Colonic mucosa (tissue), 4 donors: ENCODE data around the gene S100A1. TPM values are rescaled to one million over a fixed set of nuclear protein-coding genes. Genes with fewer than 3 reads are reported as not detected.

Source experiments
- DNase-seq: peaks from one replicate; pipeline ENCODE4 v3.0.0-alpha.2; 2020
- H3K27ac ChIP-seq: fragments of 200-600 bp; one replicate; pipeline ENCODE4 v1.8.0; 2021
- H3K27me3 ChIP-seq: fragments of 200-600 bp; one replicate; pipeline ENCODE4 v1.8.0; 2021
- H3K36me3 ChIP-seq: fragments of 200-600 bp; one replicate; pipeline ENCODE4 v1.8.0; 2021
- H3K4me1 ChIP-seq: fragments of 200-600 bp; one replicate; pipeline ENCODE4 v1.8.0; 2021; ENCODE audit warnings: mild to moderate bottlenecking
- H3K4me3 ChIP-seq: fragments of 200-600 bp; one replicate; pipeline ENCODE4 v1.8.0; 2021
- H3K9ac ChIP-seq, 2 donors: one replicate each; pipeline ENCODE4 v1.7.0; 2013; ENCODE audit warnings: control low read depth in 2 of 2, low read depth in 2 of 2, low read length in 2 of 2
- H3K9me3 ChIP-seq: fragments of 200-600 bp; one replicate; pipeline ENCODE4 v1.8.0; 2021
- intact Hi-C: fragments of 100-400 bp; cut with DNase I; formaldehyde crosslinking; loops from one replicate; pipeline ENCODE4 v1.14.1; 2022
- total RNA-seq, 2 donors: library from RNA; stranded (reverse); fragmentation: NEBNext Ultra II Directional in 1 of 2; extraction: Animal tissue kit (Norgen Biotek cat#: 25700) in 1 of 2; gene quantifications; one replicate each; pipeline ENCODE4 v1.2.1, GENCODE V29; 2021
- TF ChIP-seq, protein P1 (sequence below): fragments of 200-600 bp; IDR thresholded peaks from one replicate; pipeline ENCODE4 v1.8.0; 2022; ENCODE audit warnings: antibody characterized with exemption, mild to moderate bottlenecking
- donor health status: healthy.
- donor health status: DM: no; HTN: no; CAD: no.
- donor health status: DM: no; HTN: no; CAD: no.

Gene S100A1
- total RNA-seq, 2 donors from 2014 or later, result 0.69 to 1.5 TPM

- no peaks in the 10 kb centered on the region for H3K9me3 ChIP-seq
- DNase-seq, result no peak
- H3K4me1 ChIP-seq, result no peaks in the 10 kb centered on the region
- no peak overlapping the region for H3K9ac ChIP-seq
- TF ChIP-seq, protein P1, sequence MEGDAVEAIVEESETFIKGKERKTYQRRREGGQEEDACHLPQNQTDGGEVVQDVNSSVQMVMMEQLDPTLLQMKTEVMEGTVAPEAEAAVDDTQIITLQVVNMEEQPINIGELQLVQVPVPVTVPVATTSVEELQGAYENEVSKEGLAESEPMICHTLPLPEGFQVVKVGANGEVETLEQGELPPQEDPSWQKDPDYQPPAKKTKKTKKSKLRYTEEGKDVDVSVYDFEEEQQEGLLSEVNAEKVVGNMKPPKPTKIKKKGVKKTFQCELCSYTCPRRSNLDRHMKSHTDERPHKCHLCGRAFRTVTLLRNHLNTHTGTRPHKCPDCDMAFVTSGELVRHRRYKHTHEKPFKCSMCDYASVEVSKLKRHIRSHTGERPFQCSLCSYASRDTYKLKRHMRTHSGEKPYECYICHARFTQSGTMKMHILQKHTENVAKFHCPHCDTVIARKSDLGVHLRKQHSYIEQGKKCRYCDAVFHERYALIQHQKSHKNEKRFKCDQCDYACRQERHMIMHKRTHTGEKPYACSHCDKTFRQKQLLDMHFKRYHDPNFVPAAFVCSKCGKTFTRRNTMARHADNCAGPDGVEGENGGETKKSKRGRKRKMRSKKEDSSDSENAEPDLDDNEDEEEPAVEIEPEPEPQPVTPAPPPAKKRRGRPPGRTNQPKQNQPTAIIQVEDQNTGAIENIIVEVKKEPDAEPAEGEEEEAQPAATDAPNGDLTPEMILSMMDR, result no peak
- no peaks in the 10 kb centered on the region for H3K27me3 ChIP-seq
- H3K27ac ChIP-seq, result no peak overlapping the region
- peaks cover 40% of the 10 kb centered on the region for H3K36me3 ChIP-seq
- H3K4me3 ChIP-seq, result no peak overlapping the region
- intact Hi-C loops, result no loop called here
Observed at GRCh38 chr1:153643816-153644215, 15.6 kb downstream of the S100A1 start.

DNA sequence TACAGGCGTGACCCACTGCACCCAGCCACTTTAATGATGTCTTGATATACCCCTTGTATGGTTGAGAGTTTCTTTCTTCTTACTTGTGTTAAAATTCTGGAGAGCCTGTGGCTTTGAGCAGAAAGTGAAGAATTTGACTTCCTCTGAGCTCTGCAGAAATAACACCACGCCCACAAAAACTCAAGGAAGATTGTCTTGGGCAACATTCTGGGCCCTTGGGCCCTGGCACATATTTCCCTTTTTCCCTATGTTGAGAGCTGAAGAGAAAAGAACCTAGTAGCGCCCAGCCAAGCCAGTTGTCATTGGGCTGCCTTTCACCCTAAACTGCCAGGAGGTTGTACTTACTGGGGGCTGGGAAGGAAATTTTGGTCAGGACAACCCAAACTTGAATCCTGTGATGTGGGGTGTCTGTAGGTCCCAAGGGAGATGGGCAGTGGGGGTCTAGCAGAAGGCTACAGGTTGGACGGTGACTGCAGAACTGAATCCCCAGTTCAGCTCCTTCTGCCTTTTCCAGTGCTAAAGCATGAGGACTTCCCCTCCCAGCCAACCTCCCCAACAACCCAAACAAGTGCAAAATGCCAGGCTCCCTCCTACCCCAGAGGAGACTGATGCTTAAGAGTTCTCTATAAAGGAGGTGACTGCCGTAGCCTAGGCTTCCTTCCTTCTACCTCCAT lies 18.6 kb downstream of the S100A1 start:
- H3K36me3 ChIP-seq, result peaks cover 20% of the 10 kb centered on the region
- TF ChIP-seq, protein P1, result no peak
- H3K27me3 ChIP-seq, result no peaks in the 10 kb centered on the region
- intact Hi-C loops, result no loop called here
- no peak overlapping the region for H3K9ac ChIP-seq
- H3K27ac ChIP-seq, result no peak overlapping the region
- no peaks in the 10 kb centered on the region for H3K4me1 ChIP-seq
- no peak overlapping the region for H3K4me3 ChIP-seq
- no peaks in the 10 kb centered on the region for H3K9me3 ChIP-seq
- no peak for DNase-seq

- Histone ChIP-seq H3K27me3 (no peaks in the 10 kb centered on the region), H3K9me3 (no peaks in the 10 kb centered on the region), H3K9ac (no peak overlapping the region), H3K4me1 (no peaks in the 10 kb centered on the region), H3K4me3 (no peak overlapping the region), H3K27ac (no peak overlapping the region), H3K36me3 (peaks cover 15% of the 10 kb centered on the region)
- no peak for DNase-seq
- intact Hi-C loops, result no loop called here
- TF ChIP-seq, protein P1, result no peak
Observed at GRCh38 chr1:153647346-153647714, 19.1 kb downstream of the S100A1 start.

DNA sequence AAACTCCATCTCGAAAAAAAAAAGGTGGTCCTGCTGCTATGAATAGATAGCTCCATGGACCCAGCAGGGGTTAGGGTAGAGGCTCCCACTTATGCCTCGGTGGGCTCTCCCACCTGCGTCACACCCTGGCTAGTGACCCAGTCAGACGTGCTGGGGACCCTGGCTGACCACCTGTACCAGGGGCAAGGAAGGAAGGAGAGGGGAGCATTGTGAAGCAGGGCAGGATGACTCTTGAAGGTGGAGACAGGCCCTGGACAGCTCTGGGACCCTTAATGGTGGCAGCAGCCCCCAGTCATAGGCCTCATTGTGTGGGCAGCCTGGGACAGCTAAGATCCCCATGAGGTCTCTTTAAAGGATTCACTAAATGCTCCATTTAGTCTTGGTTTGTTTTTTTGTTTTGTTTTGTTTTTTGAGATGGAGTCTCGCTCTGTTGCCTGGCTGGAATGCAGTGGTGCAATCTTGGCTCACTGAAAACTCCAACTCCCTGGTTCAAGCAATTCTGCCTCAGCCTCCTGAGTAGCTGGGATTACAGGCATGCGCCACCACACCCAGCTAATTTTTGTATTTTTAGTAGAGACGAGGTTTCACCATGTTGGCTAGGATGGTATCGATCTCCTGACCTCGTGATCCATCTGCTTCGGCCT lies 19.9 kb downstream of the S100A1 start:
- H3K27ac ChIP-seq, result no peak overlapping the region
- H3K27me3 ChIP-seq, result no peaks in the 10 kb centered on the region
- H3K36me3 ChIP-seq, result peaks cover 7% of the 10 kb centered on the region
- H3K4me3 ChIP-seq, result no peak overlapping the region
- no peak overlapping the region for H3K9ac ChIP-seq
- H3K9me3 ChIP-seq, result no peaks in the 10 kb centered on the region
- DNase-seq, result no peak
- H3K4me1 ChIP-seq, result peaks cover 6% of the 10 kb centered on the region
- TF ChIP-seq, protein P1, result no peak
- intact Hi-C loops, result no loop called here

GRCh38 chr1:153649137-153649862 lies 21.1 kb downstream of the S100A1 start:
- H3K27me3 ChIP-seq, result no peaks in the 10 kb centered on the region
- H3K9me3 ChIP-seq, result no peaks in the 10 kb centered on the region
- no peak overlapping the region for H3K9ac ChIP-seq
- no peak for DNase-seq
- no peak overlapping the region for H3K27ac ChIP-seq
- peaks cover 6% of the 10 kb centered on the region for H3K36me3 ChIP-seq
- TF ChIP-seq, protein P1, result no peak
- intact Hi-C loops, result no loop called here
- H3K4me3 ChIP-seq, result no peak overlapping the region
- H3K4me1 ChIP-seq, result peaks cover 6% of the 10 kb centered on the region
